IPS-15b (cell line): ENCODE results near the gene ARID1B.

ENCODE experiments used
- H3K27me3 ChIP-seq: one replicate; pipeline ENCODE4 v1.6.1; 2013; ENCODE audit warnings: low read length; ENCODE audit not compliant: control insufficient read depth, insufficient read depth
- H3K36me3 ChIP-seq: one replicate; pipeline ENCODE4 v1.6.1; 2013; ENCODE audit warnings: low read length; ENCODE audit not compliant: control insufficient read depth, insufficient read depth
- H3K4me1 ChIP-seq: one replicate; pipeline ENCODE4 v1.6.1; 2013; ENCODE audit warnings: mild to moderate bottlenecking, low read length; ENCODE audit not compliant: control insufficient read depth, insufficient read depth
- H3K4me3 ChIP-seq: one replicate; pipeline ENCODE4 v1.5.1; 2013; ENCODE audit warnings: low read depth, low read length
- H3K9ac ChIP-seq: one replicate; pipeline ENCODE4 v1.6.1; 2013; ENCODE audit warnings: low read depth, mild to moderate bottlenecking, low read length
- H3K9me3 ChIP-seq: one replicate; pipeline ENCODE4 v1.6.1; 2013; ENCODE audit warnings: mild to moderate bottlenecking, low read length; ENCODE audit not compliant: control insufficient read depth, insufficient read depth

ARID1B gene

DNA sequence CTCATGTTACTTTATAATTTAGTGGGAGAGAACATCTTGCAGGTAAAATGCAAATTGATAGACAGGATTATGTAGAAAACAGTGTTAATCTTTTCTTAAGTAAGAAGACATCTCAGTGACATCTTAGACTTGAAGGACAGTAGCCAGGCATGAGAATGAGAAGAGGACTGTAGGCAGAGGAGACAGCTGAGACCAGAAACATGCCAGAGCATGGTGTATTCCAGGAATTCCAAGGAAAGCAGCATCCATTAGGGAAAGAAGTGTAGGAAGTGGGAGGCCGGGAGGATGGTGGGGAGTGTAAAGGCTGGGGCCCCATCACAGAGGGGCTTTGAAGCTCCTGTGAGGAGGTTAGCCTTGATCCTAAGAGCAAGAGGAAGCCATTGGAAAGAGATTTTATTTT lies 225.6 kb downstream of the ARID1B start:
- Histone ChIP-seq H3K4me3 (no peak overlapping the region), H3K27me3 (no peaks in the 10 kb centered on the region), H3K9me3 (no peaks in the 10 kb centered on the region), H3K9ac (no peak overlapping the region), H3K36me3 (no peaks in the 10 kb centered on the region), H3K4me1 (peaks cover 18% of the 10 kb centered on the region)

DNA sequence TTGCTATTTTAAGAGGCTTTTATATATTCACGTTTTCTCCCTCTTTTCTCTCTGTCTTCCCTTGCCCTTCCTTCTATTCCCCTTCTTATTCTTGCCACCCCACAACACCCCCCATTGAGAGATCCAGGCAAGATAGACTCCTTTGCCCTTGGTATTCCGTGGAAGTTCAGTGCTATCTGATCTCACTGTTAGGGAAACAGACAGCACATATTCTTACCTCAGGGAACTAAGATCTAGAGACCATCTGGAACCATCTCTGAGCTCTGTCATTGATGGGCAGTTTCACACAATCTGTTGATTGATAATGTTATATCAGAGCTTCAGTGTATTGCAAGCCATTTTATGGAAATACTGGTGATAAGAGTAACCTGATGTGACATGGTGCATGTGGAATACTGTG lies 228.8 kb downstream of the ARID1B start:
- Histone ChIP-seq H3K9me3 (no peaks in the 10 kb centered on the region), H3K4me1 (peaks cover 28% of the 10 kb centered on the region), H3K27me3 (no peaks in the 10 kb centered on the region), H3K9ac (no peak overlapping the region), H3K36me3 (no peaks in the 10 kb centered on the region), H3K4me3 (no peak overlapping the region)

DNA sequence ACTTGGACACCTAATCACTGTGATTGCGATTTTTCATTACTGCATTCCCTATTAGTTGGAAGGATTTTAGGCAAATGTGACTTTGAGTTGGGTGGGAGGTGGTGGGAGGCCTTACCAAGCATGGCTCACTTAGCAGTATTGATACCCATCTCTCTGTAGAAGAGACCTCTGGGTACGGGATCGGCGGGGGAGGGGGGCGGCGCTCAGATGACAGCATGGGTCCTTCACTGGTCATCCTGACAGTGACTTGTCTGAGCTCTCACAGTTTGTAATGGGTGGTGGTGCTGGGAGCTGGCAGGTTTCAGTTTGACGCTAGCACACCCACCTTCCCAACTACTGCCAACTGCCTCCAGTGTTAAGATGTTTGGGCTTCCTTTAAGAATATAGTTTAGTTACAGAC lies 231.4 kb downstream of the ARID1B start:
- Histone ChIP-seq H3K36me3 (no peaks in the 10 kb centered on the region), H3K4me3 (no peak overlapping the region), H3K9me3 (no peaks in the 10 kb centered on the region), H3K27me3 (no peaks in the 10 kb centered on the region), H3K9ac (no peak overlapping the region), H3K4me1 (peaks cover 25% of the 10 kb centered on the region)

DNA sequence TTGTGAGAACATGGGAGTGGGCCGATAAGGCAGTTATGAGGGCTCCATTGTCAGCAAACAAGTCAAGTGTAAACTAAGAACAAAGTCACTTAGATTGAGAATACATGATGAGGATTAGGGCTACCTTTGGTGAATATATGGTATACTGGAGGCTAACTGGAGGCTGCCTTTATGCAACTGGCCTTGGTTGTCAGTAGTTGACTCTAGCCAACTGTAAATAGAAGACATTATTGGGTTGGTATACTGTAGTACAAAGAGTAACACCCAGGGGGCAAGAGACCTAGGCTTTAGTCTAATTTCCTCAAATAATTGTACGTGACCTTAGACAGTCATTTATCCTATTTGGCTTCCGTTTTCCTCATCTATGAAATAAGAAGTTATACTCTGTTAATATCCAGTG lies 235.2 kb downstream of the ARID1B start:
- no peaks in the 10 kb centered on the region for H3K9me3 ChIP-seq
- no peak overlapping the region for H3K9ac ChIP-seq
- peaks cover 18% of the 10 kb centered on the region for H3K4me1 ChIP-seq
- no peaks in the 10 kb centered on the region for H3K36me3 ChIP-seq
- no peaks in the 10 kb centered on the region for H3K27me3 ChIP-seq
- no peak overlapping the region for H3K4me3 ChIP-seq

DNA sequence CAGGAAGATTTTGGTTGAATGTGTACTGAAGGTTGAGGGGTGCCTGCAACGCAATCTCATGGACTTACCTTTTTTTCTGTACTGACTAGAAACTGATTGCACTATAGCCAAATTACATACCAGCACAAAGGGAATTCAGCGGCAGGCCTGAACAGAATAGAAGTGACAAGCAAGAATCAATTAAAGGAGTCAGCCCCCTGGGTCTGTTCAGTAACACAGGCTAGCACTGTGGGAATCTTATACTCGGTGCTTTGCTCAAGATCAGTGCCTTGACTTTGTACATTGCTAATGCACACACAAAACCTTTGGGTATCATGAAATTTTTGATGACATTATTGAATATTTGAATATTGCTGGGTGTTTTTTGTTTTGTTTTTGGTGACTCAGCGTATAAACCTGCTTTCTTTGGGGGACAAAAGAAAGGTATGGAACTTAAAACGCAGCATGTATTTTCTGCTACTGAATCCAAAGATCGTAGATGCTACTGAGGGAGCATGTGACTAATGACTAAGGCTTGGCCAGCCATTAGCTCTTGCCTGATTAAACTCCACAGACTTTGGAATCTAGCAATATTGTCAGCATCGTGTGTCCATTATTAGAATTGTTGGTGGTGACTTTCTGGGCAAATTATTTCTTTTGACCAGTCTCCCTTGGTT lies 236.6 kb downstream of the ARID1B start:
- H3K36me3 ChIP-seq = no peaks in the 10 kb centered on the region
- H3K4me3 ChIP-seq = no peak overlapping the region
- peak overlapping the region; percentile 4 for H3K9ac ChIP-seq
- no peaks in the 10 kb centered on the region for H3K27me3 ChIP-seq
- H3K9me3 ChIP-seq = no peaks in the 10 kb centered on the region
- peaks cover 12% of the 10 kb centered on the region for H3K4me1 ChIP-seq

DNA sequence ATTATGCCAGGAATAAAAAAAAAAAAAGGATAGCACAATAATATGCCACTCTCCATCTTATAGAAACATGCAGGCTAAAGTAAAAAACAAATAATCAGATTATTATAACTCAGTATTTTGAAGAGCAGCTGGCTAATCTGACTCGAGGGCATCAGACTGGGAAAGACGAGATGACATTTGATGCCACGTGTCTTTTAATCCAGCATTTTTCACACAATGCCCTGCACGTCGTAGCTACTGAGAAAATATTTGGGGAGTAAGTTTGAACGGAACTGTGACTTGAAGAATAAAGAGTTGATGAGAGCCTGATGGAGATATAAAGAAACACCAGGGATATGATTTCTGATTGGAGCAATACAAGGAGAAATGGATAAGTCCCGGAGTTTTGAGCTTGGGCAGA lies 237.7 kb downstream of the ARID1B start:
- no peak overlapping the region for H3K4me3 ChIP-seq
- no peaks in the 10 kb centered on the region for H3K27me3 ChIP-seq
- H3K36me3 ChIP-seq = no peaks in the 10 kb centered on the region
- H3K9ac ChIP-seq = no peak overlapping the region
- H3K9me3 ChIP-seq = no peaks in the 10 kb centered on the region
- peaks cover 11% of the 10 kb centered on the region for H3K4me1 ChIP-seq

DNA sequence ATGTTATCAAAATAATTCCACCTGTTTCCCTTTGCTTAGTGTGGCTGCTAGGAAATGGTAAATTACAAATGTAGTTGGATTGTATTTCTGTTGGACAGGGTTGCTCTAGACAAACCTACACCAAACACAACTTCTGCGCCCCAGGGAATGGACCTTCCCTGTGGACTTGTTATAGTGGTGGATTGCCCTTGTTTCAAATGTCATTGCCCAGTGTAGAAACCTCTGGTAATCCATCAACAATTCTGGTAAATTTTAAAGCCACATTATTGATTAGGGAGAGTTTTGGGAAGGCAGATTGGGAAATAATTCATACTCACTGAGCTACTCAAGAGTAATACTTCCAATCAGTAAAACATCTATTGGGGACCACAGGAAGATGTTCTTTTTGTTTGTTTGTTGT lies 239.8 kb downstream of the ARID1B start:
- no peak overlapping the region for H3K4me3 ChIP-seq
- H3K9ac ChIP-seq = no peak overlapping the region
- H3K4me1 ChIP-seq = peaks cover 11% of the 10 kb centered on the region
- H3K27me3 ChIP-seq = no peaks in the 10 kb centered on the region
- H3K36me3 ChIP-seq = no peaks in the 10 kb centered on the region
- H3K9me3 ChIP-seq = no peaks in the 10 kb centered on the region

DNA sequence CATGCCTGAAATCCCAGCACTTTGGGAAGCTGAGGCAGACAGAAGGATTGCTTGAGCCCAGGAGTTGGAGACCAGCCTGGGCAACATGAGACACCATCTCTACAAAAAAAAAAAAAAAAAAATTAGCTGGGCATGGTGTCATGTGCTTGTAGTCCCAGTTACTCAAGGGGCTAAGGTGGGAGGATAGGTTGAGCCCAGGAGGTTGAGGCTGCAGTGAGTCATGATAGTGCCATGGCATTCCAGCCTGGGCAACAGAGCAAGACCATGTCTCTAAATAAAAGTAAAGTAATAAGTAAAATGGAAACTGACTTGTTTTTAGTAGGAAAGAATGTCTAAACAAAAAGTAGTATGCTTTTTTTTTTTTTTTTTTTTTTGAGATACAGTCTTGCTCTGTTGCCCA lies 240.7 kb downstream of the ARID1B start:
- Histone ChIP-seq H3K9ac (no peak overlapping the region), H3K9me3 (no peaks in the 10 kb centered on the region), H3K4me3 (no peak overlapping the region), H3K27me3 (no peaks in the 10 kb centered on the region), H3K4me1 (peaks cover 16% of the 10 kb centered on the region), H3K36me3 (no peaks in the 10 kb centered on the region)

DNA sequence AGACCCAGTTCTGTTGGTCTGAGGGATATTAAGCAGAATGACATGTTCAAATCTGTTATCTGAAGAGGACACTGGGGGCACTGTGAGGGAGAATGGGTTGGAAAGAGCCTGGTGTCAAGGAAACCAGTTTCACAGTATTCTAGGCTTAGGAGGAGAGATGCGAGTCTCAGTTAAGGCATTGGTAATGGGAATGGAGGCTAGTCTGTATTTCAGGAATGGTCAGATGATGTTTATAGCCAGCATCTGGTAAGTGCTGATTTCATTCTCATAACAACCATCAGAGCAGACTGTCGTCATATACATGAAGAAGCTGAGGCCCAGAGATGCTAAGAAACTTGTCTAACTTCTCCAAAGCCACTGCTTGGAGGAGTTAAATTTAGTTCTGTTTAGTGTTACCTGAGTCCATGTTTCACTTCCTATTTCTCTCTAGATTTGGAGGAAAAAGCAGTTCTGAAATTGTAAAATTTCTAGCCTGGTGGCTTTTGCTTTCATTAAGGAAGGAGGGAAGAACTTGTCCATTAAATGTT lies 242.0 kb downstream of the ARID1B start:
- H3K36me3 ChIP-seq = no peaks in the 10 kb centered on the region
- peaks cover 11% of the 10 kb centered on the region for H3K4me1 ChIP-seq
- H3K9ac ChIP-seq = no peak overlapping the region
- no peaks in the 10 kb centered on the region for H3K9me3 ChIP-seq
- no peak overlapping the region for H3K4me3 ChIP-seq
- H3K27me3 ChIP-seq = no peaks in the 10 kb centered on the region

DNA sequence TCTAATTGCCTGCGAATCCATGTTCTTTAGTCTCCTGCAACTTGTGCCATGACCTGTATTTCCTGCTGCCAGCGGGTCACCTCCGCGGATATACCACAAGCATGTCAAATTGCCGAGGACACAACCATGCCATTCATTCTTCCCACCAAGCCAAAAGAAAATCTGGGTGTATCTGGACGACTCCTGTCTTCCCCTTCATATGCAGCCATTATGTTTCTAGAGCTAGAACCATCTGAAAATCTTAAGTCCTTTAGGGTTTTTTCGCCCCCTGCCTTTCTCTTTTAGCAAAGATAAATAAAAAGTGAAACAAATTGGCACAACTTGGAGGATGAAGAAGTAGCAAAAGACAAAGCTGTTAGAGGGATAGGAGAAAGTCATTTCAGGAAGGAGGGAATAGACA lies 242.6 kb downstream of the ARID1B start:
- Histone ChIP-seq H3K9ac (no peak overlapping the region), H3K27me3 (no peaks in the 10 kb centered on the region), H3K9me3 (no peaks in the 10 kb centered on the region), H3K36me3 (no peaks in the 10 kb centered on the region), H3K4me1 (peaks cover 11% of the 10 kb centered on the region), H3K4me3 (no peak overlapping the region)

DNA sequence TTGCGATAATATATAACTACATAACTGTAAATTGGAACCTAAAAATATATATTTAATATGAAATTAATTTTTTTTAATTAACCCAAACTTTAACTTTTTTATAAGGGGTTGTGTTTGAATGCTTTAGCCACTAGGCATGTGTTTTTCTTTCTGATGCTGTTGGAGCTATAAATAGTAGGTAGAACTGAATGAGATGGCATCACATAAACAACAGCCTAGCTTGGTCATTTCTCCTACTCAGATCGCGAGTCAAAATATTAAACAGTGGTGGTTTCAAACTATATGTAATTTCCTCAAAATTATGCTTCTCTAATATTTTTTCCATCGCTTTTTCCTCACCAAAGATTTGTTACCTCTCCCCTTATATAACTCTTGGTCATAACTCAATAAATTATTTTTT lies 243.2 kb downstream of the ARID1B start:
- H3K27me3 ChIP-seq = no peaks in the 10 kb centered on the region
- no peaks in the 10 kb centered on the region for H3K9me3 ChIP-seq
- no peak overlapping the region for H3K9ac ChIP-seq
- H3K4me3 ChIP-seq = peak overlapping the region; percentile 78
- H3K4me1 ChIP-seq = peaks cover 11% of the 10 kb centered on the region
- no peaks in the 10 kb centered on the region for H3K36me3 ChIP-seq

DNA sequence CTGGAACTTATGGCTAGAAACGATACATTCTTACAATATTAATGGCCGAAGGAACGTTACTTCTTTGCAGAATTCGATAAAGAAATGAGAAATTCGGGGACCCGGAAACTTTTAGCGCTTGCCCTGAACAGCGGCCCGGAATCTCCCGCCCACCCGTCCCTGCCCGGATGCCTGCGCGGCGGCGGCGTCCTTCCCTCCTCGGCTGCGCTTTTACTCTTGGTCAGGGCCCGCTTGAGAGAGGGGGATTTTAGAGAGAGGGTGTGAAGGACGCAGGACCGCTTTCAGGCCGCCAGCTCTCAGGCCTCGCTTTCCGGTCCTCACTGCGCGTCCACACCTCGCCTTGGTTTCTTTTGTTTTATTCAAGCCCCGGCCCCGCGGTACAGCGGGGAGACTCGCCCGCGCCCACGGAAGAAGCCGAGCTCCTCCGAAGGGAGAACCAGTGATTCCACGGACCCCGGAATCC lies 243.7 kb downstream of the ARID1B start:
- H3K27me3 ChIP-seq = no peaks in the 10 kb centered on the region
- peak overlapping the region; percentile 78 for H3K4me3 ChIP-seq
- H3K9ac ChIP-seq = peak overlapping the region; percentile 92
- H3K9me3 ChIP-seq = no peaks in the 10 kb centered on the region
- peaks cover 11% of the 10 kb centered on the region for H3K4me1 ChIP-seq
- H3K36me3 ChIP-seq = no peaks in the 10 kb centered on the region
